ENCODE results near the gene ADAMTS6.

GRCh38 chr5:65268525-65268924, 213.2 kb downstream of the ADAMTS6 start:
- TF ChIP-seq POLR2A (IDR thresholded peaks at IDR 0.05; ENCODE audit: low read length) (no peak), CHD2 (IDR thresholded peaks at IDR 0.05; ENCODE audit: low read length, partially characterized antibody) (no peak), HEYL (CRISPR knock-in tag; IDR thresholded peaks at IDR 0.05) (no peak), CTCF (IDR thresholded peaks at IDR 0.05) (no peak), MYC (IDR thresholded peaks at IDR 0.05; ENCODE audit: borderline replicate concordance, low read length) (no peak), RNF2 (IDR thresholded peaks at IDR 0.05; ENCODE audit: borderline replicate concordance, low read depth) (no peak), EP300 (IDR thresholded peaks at IDR 0.05) (no peak), RFX5 (IDR thresholded peaks at IDR 0.05) (no peak), RARB (CRISPR knock-in tag; IDR thresholded peaks at IDR 0.05) (no peak), TP53 (CRISPR knock-in tag; IDR thresholded peaks at IDR 0.05) (no peak), PHF8 (IDR thresholded peaks at IDR 0.05; ENCODE audit: borderline replicate concordance, low read depth) (no peak), RAD21 (conservative IDR thresholded peaks at IDR 0.05 in 1 of 2, IDR thresholded peaks at IDR 0.05 in 1 of 2) (no peak)
- TF ChIP-seq, protein P1, sequence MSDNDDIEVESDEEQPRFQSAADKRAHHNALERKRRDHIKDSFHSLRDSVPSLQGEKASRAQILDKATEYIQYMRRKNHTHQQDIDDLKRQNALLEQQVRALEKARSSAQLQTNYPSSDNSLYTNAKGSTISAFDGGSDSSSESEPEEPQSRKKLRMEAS (IDR thresholded peaks at IDR 0.05), result no peak
